HCT116 (cell line): ENCODE data around the gene ENTHD1. TPM values are rescaled to one million over a fixed set of nuclear protein-coding genes. Genes with fewer than 3 reads are reported as not detected.

Source experiments
- ATAC-seq: fragments of 200-7000 bp; cut with Tn5 transposase; 2 replicates; pipeline ENCODE4 v1.9.1; 2020; ENCODE audit warnings: mild to moderate bottlenecking, moderate library complexity
- BruUV-seq: library from RNA; stranded (reverse); fragments of 400-500 nt; replicated peaks from 2 replicates; lab custom pipeline; 2021; lab: Mats Ljungman, UMichigan
- CTCF ChIA-PET: fragments of 300-600 bp; sonication (Branson Sonifier 250); formaldehyde crosslinking; loops from one replicate; lab custom pipeline; 2021; ENCODE audit warnings: antibody characterized with exemption; lab: Charles Lee
- POLR2A ChIA-PET: fragments of 300-600, 350-600 bp; sonication (Branson Sonifier 250); formaldehyde crosslinking; loops from one replicate; lab custom pipeline; 2021; ENCODE audit warnings: antibody characterized with exemption; lab: Charles Lee
- RAD21 ChIA-PET, 2 experiments: fragments of 300-600 bp; sonication (Branson Sonifier 250); formaldehyde crosslinking; loops; one replicate each; lab custom pipeline; 2023; ENCODE audit warnings: low total read pairs in 2 of 2; ENCODE audit not compliant: uncharacterized antibody in 2 of 2, unreplicated experiment in 2 of 2, low non-redundant PET in 1 of 2; lab: Charles Lee
- DNase-seq: peaks from one replicate; pipeline ENCODE4 v3.0.0-alpha.2; 2010; ENCODE audit warnings: low read depth, low spot score
- H2AFZ ChIP-seq: fragments of 200-600 bp; shearing (Covaris generic), sonication (generic); 2 replicates; pipeline ENCODE4 v1.6.1; 2017; ENCODE audit warnings: low read depth, mixed run types, mixed read lengths, antibody characterized with exemption, low read length; ENCODE audit not compliant: poor library complexity, severe bottlenecking
- H3K27ac ChIP-seq: 2 replicates; pipeline ENCODE4 v1.5.1; 2012; ENCODE audit warnings: low read depth, low read length
- H3K27me3 ChIP-seq: fragments of 200-600 bp; sonication (generic); 2 replicates; pipeline ENCODE4 v1.6.1; 2016; ENCODE audit warnings: mixed run types, low read length, mixed read lengths; ENCODE audit not compliant: insufficient read depth
- H3K36me3 ChIP-seq, 2 experiments: fragments of 200-500 bp in 1 of 2; fragments of 200-600 bp in 1 of 2; sonication (Bioruptor generic) in 1 of 2; sonication (generic) in 1 of 2; 2 replicates each; pipeline versions ENCODE4 v1.5.1 to v1.6.1; 2014 to 2016; ENCODE audit warnings: low read length in 2 of 2, inconsistent platforms in 1 of 2, mixed read lengths in 1 of 2, mixed run types in 1 of 2; ENCODE audit not compliant: insufficient read depth in 2 of 2, control insufficient read depth in 1 of 2
- H3K4me1 ChIP-seq, 2 experiments: fragments of 200-600 bp in 1 of 2; sonication (generic) in 1 of 2; 2 replicates each; pipeline versions ENCODE4 v1.5.1 to v1.6.1; 2012 to 2017; ENCODE audit warnings: low read length in 2 of 2, inconsistent platforms in 1 of 2, mild to moderate bottlenecking in 1 of 2, mixed read lengths in 1 of 2, mixed run types in 1 of 2, moderate library complexity in 1 of 2; ENCODE audit not compliant: insufficient read depth in 2 of 2, control insufficient read depth in 1 of 2
- H3K4me2 ChIP-seq: fragments of 200-600 bp; sonication (generic); 2 replicates; pipeline ENCODE4 v1.6.1; 2017; ENCODE audit warnings: mixed run types, low read length, mixed read lengths
- H3K4me3 ChIP-seq, 2 experiments: fragments of 200-600 bp in 1 of 2; sonication (generic) in 1 of 2; replicated peaks in 1 of 2; 2 replicates each; pipeline ENCODE4 v1.5.1; 2011 to 2016; ENCODE audit warnings: low read length in 2 of 2, control low read depth in 1 of 2, low read depth in 1 of 2, mild to moderate bottlenecking in 1 of 2, mixed read lengths in 1 of 2, mixed run types in 1 of 2
- H3K79me2 ChIP-seq: fragments of 200-600 bp; sonication (generic); 2 replicates; pipeline ENCODE4 v1.6.1; 2017; ENCODE audit warnings: mild to moderate bottlenecking, mixed run types, low read length, moderate library complexity, mixed read lengths; ENCODE audit not compliant: insufficient read depth
- H3K9ac ChIP-seq: fragments of 200-600 bp; sonication (generic); 2 replicates; pipeline ENCODE4 v1.6.1; 2016; ENCODE audit warnings: low read length, mixed read lengths
- H3K9me2 ChIP-seq: fragments of 200-600 bp; sonication (generic), shearing (Covaris generic); 2 replicates; pipeline ENCODE4 v1.6.1; 2017; ENCODE audit warnings: mixed run types, mild to moderate bottlenecking, moderate library complexity; ENCODE audit not compliant: insufficient read depth
- H3K9me3 ChIP-seq, 2 experiments: fragments of 200-500 bp in 1 of 2; fragments of 200-600 bp in 1 of 2; sonication (Bioruptor generic) in 1 of 2; sonication (generic) in 1 of 2; 2 replicates each; pipeline ENCODE4 v1.6.1; 2014 to 2017; ENCODE audit warnings: low read length in 2 of 2, mixed read lengths in 2 of 2, inconsistent platforms in 1 of 2, low read depth in 1 of 2, mild to moderate bottlenecking in 1 of 2, mixed run types in 1 of 2, moderate library complexity in 1 of 2; ENCODE audit not compliant: control insufficient read depth in 1 of 2, insufficient read depth in 1 of 2
- H4K20me1 ChIP-seq: fragments of 200-600 bp; sonication (generic), shearing (Covaris generic); 2 replicates; pipeline ENCODE4 v1.6.1; 2017; ENCODE audit warnings: mixed run types, mild to moderate bottlenecking, moderate library complexity; ENCODE audit not compliant: insufficient read depth
- CBX3 ChIP-seq: IDR thresholded peaks from 2 replicates; pipeline ENCODE4 v1.6.1; 2012; ENCODE audit warnings: low read depth
- SRF ChIP-seq: IDR thresholded peaks from 2 replicates; pipeline ENCODE4 v1.6.1; 2012; ENCODE audit warnings: low read depth
- ZFX ChIP-seq: fragments of 450-650 bp; IDR thresholded peaks from 2 replicates; pipeline ENCODE4 v1.6.1; 2017
- ZNF274 ChIP-seq: fragments of 200-500 bp; sonication (Bioruptor generic); IDR thresholded peaks from 2 replicates; pipeline ENCODE4 v1.6.1; 2014; ENCODE audit warnings: mild to moderate bottlenecking, low read depth, low read length, inconsistent platforms
- intact Hi-C: fragments of 100-400 bp; cut with micrococcal nuclease; formaldehyde crosslinking; loops from 2 replicates; pipeline ENCODE4 v1.10.0; 2022
- total RNA-seq: library from RNA; stranded (reverse); gene quantifications from one replicate; pipeline ENCODE4 v1.2.1, GENCODE V29; 2021; ENCODE audit not compliant: unreplicated experiment
- TF ChIP-seq, protein P1 (sequence below), 3 experiments: fragments of 200-600 bp in 1 of 3; sonication (generic) in 1 of 3; IDR thresholded peaks in 2 of 3; conservative IDR thresholded peaks in 1 of 3; 2 replicates each; pipeline ENCODE4 v1.5.1; 2012 to 2017; ENCODE audit warnings: low read depth in 2 of 3, low read length in 2 of 3, antibody characterized with exemption in 1 of 3, borderline replicate concordance in 1 of 3, control low read depth in 1 of 3, mild to moderate bottlenecking in 1 of 3, mixed read lengths in 1 of 3, mixed run types in 1 of 3, moderate library complexity in 1 of 3; ENCODE audit not compliant: insufficient read depth in 1 of 3
- TF ChIP-seq, protein P2 (sequence below): IDR thresholded peaks from 2 replicates; pipeline ENCODE4 v1.6.1; 2012; ENCODE audit warnings: low read depth
- TF ChIP-seq, protein P3 (sequence below): IDR thresholded peaks from 2 replicates; pipeline ENCODE4 v1.6.1; 2011; ENCODE audit warnings: mild to moderate bottlenecking, low read length, moderate library complexity; ENCODE audit not compliant: insufficient replicate concordance; ENCODE audit errors: extremely low read depth

The ENTHD1 gene
- total RNA-seq, 1 experiment from 2014 or later = not detected

DNA sequence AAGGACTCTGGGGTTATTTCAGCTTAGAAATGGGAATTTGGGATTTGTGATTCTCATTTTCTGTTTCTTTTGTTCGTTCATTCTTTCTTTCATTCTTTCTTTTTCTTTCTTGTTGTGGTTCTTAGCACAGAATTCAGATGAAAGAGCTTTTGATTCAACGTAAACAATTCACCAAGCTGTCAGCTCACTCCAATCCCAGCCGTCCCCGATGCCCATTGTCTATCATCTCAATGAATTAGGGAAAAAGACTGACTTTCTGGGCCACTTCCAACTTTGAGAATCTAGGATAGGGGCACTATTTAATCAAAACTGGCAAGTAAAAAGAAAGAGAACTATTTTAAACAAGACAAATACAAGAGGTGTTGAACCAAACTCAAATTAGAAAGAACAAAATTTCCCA is 41.6 kb upstream of the ENTHD1 start:
- Histone ChIP-seq H3K79me2 (no peaks in the 10 kb centered on the region), H3K36me3 (no peaks in the 10 kb centered on the region), H3K9ac (no peak overlapping the region), H2AFZ (no peak overlapping the region), H3K27me3 (peaks cover 72% of the 10 kb centered on the region), H3K9me3 (no peaks in the 10 kb centered on the region), H3K4me2 (no peak overlapping the region), H3K27ac (no peak overlapping the region), H3K4me1 (no peaks in the 10 kb centered on the region), H4K20me1 (no peaks in the 10 kb centered on the region), H3K9me2 (no peaks in the 10 kb centered on the region), H3K4me3 (no peak overlapping the region)
- intact Hi-C loops = loop anchor here (10.0 kb wide), 2 partner anchors 400 to 410 kb away; partner anchors contain the start of genes ADSL and RPS19BP1
- no peak for TF ChIP-seq ZFX
- TF ChIP-seq, protein P1, sequence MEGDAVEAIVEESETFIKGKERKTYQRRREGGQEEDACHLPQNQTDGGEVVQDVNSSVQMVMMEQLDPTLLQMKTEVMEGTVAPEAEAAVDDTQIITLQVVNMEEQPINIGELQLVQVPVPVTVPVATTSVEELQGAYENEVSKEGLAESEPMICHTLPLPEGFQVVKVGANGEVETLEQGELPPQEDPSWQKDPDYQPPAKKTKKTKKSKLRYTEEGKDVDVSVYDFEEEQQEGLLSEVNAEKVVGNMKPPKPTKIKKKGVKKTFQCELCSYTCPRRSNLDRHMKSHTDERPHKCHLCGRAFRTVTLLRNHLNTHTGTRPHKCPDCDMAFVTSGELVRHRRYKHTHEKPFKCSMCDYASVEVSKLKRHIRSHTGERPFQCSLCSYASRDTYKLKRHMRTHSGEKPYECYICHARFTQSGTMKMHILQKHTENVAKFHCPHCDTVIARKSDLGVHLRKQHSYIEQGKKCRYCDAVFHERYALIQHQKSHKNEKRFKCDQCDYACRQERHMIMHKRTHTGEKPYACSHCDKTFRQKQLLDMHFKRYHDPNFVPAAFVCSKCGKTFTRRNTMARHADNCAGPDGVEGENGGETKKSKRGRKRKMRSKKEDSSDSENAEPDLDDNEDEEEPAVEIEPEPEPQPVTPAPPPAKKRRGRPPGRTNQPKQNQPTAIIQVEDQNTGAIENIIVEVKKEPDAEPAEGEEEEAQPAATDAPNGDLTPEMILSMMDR (IDR thresholded peaks at IDR 0.05 in 2 of 3, conservative IDR thresholded peaks at IDR 0.05 in 1 of 3; ENCODE audit: borderline replicate concordance in 1 of 3, insufficient read depth in 1 of 3, low read depth in 2 of 3, low read length in 2 of 3) = no peak
- ChIA-PET RAD21 (no interaction called here), POLR2A (no interaction called here), CTCF (interaction anchor here (1.7 kb wide), 1 partner anchor 18 kb away, joined by 4 read pairs; no protein-coding TSS in a partner anchor)
- DNase-seq = no peak
- no TSS peak for BruUV-seq
- no peak for ATAC-seq

- Histone ChIP-seq H3K27ac (no peak overlapping the region), H3K27me3 (peaks cover 84% of the 10 kb centered on the region), H3K4me3 (no peak overlapping the region), H3K79me2 (no peaks in the 10 kb centered on the region), H3K4me2 (no peak overlapping the region), H3K4me1 (no peaks in the 10 kb centered on the region), H2AFZ (no peak overlapping the region), H3K9ac (no peak overlapping the region), H3K36me3 (no peaks in the 10 kb centered on the region), H3K9me2 (no peaks in the 10 kb centered on the region), H4K20me1 (no peaks in the 10 kb centered on the region), H3K9me3 (no peaks in the 10 kb centered on the region)
- no peak for ATAC-seq
- ChIA-PET POLR2A (no interaction called here), RAD21 (interaction anchor here (0.7 kb wide), 2 partner anchors 91 kb away, joined by 3 read pairs; no protein-coding TSS in a partner anchor), CTCF (interaction anchor here (1.5 to 2.3 kb wide), 5 partner anchors 9 to 103 kb away, joined by 4 to 19 read pairs (median 9); no protein-coding TSS in a partner anchor)
- no TSS peak for BruUV-seq
- intact Hi-C loops = loop anchor here (5.0 to 10.0 kb wide), 3 partner anchors 104 to 411 kb away; partner anchors contain the start of genes ADSL and RPS19BP1
- DNase-seq = no peak
- TF ChIP-seq SRF (no peak), ZNF274 (no peak), CBX3 (no peak)
- TF ChIP-seq, protein P2, sequence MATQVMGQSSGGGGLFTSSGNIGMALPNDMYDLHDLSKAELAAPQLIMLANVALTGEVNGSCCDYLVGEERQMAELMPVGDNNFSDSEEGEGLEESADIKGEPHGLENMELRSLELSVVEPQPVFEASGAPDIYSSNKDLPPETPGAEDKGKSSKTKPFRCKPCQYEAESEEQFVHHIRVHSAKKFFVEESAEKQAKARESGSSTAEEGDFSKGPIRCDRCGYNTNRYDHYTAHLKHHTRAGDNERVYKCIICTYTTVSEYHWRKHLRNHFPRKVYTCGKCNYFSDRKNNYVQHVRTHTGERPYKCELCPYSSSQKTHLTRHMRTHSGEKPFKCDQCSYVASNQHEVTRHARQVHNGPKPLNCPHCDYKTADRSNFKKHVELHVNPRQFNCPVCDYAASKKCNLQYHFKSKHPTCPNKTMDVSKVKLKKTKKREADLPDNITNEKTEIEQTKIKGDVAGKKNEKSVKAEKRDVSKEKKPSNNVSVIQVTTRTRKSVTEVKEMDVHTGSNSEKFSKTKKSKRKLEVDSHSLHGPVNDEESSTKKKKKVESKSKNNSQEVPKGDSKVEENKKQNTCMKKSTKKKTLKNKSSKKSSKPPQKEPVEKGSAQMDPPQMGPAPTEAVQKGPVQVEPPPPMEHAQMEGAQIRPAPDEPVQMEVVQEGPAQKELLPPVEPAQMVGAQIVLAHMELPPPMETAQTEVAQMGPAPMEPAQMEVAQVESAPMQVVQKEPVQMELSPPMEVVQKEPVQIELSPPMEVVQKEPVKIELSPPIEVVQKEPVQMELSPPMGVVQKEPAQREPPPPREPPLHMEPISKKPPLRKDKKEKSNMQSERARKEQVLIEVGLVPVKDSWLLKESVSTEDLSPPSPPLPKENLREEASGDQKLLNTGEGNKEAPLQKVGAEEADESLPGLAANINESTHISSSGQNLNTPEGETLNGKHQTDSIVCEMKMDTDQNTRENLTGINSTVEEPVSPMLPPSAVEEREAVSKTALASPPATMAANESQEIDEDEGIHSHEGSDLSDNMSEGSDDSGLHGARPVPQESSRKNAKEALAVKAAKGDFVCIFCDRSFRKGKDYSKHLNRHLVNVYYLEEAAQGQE = no peak
- TF ChIP-seq, protein P1 (IDR thresholded peaks at IDR 0.05 in 2 of 3, conservative IDR thresholded peaks at IDR 0.05 in 1 of 3; ENCODE audit: borderline replicate concordance in 1 of 3, insufficient read depth in 1 of 3, low read depth in 2 of 3, low read length in 2 of 3) = no peak
- TF ChIP-seq, protein P3, sequence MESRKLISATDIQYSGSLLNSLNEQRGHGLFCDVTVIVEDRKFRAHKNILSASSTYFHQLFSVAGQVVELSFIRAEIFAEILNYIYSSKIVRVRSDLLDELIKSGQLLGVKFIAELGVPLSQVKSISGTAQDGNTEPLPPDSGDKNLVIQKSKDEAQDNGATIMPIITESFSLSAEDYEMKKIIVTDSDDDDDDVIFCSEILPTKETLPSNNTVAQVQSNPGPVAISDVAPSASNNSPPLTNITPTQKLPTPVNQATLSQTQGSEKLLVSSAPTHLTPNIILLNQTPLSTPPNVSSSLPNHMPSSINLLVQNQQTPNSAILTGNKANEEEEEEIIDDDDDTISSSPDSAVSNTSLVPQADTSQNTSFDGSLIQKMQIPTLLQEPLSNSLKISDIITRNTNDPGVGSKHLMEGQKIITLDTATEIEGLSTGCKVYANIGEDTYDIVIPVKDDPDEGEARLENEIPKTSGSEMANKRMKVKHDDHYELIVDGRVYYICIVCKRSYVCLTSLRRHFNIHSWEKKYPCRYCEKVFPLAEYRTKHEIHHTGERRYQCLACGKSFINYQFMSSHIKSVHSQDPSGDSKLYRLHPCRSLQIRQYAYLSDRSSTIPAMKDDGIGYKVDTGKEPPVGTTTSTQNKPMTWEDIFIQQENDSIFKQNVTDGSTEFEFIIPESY = no peak
These were observed 40.2 kb upstream of the ENTHD1 start for GRCh38 chr22:39933741-39934140.
